ENCODE measurements around the gene C1orf141. TPM values are rescaled to one million over a fixed set of nuclear protein-coding genes. Genes with fewer than 3 reads are reported as not detected.

The C1orf141 gene
- total RNA-seq, 1 donor from 2014 or later, result not detected

- intact Hi-C loops (cut with DNase I), result no loop called here
- H3K9me3 ChIP-seq, result no peaks in the 10 kb centered on the region
- H3K4me1 ChIP-seq, result no peaks in the 10 kb centered on the region
- H3K27ac ChIP-seq, result no peak overlapping the region
- TF ChIP-seq, protein P1, sequence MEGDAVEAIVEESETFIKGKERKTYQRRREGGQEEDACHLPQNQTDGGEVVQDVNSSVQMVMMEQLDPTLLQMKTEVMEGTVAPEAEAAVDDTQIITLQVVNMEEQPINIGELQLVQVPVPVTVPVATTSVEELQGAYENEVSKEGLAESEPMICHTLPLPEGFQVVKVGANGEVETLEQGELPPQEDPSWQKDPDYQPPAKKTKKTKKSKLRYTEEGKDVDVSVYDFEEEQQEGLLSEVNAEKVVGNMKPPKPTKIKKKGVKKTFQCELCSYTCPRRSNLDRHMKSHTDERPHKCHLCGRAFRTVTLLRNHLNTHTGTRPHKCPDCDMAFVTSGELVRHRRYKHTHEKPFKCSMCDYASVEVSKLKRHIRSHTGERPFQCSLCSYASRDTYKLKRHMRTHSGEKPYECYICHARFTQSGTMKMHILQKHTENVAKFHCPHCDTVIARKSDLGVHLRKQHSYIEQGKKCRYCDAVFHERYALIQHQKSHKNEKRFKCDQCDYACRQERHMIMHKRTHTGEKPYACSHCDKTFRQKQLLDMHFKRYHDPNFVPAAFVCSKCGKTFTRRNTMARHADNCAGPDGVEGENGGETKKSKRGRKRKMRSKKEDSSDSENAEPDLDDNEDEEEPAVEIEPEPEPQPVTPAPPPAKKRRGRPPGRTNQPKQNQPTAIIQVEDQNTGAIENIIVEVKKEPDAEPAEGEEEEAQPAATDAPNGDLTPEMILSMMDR (IDR thresholded peaks at IDR 0.05), result no peak
- ATAC-seq (no peak), DNase-seq (no peak)
- no peaks in the 10 kb centered on the region for H3K36me3 ChIP-seq
- H3K4me3 ChIP-seq, result no peak overlapping the region
- no peaks in the 10 kb centered on the region for H3K27me3 ChIP-seq
Measured at GRCh38 chr1:67165468-67166041, 30.8 kb upstream of the C1orf141 start.

GRCh38 chr1:67162954-67163353 lies 28.2 kb upstream of the C1orf141 start:
- no peak for DNase-seq
- no peak overlapping the region for H3K4me3 ChIP-seq
- ATAC-seq, result no peak
- no peaks in the 10 kb centered on the region for H3K9me3 ChIP-seq
- no peak overlapping the region for H3K27ac ChIP-seq
- H3K36me3 ChIP-seq, result no peaks in the 10 kb centered on the region
- TF ChIP-seq, protein P1 (IDR thresholded peaks at IDR 0.05), result no peak
- intact Hi-C loops (cut with DNase I), result no loop called here
- no peaks in the 10 kb centered on the region for H3K4me1 ChIP-seq
- H3K27me3 ChIP-seq, result no peaks in the 10 kb centered on the region

GRCh38 chr1:67159233-67159632 lies 24.5 kb upstream of the C1orf141 start:
- TF ChIP-seq, protein P1 (IDR thresholded peaks at IDR 0.05), result no peak
- no peaks in the 10 kb centered on the region for H3K27me3 ChIP-seq
- ATAC-seq, result no peak
- H3K36me3 ChIP-seq, result no peaks in the 10 kb centered on the region
- H3K9me3 ChIP-seq, result no peaks in the 10 kb centered on the region
- no peak for DNase-seq
- intact Hi-C loops (cut with DNase I), result no loop called here
- H3K27ac ChIP-seq, result no peak overlapping the region
- no peaks in the 10 kb centered on the region for H3K4me1 ChIP-seq
- H3K4me3 ChIP-seq, result no peak overlapping the region

DNA sequence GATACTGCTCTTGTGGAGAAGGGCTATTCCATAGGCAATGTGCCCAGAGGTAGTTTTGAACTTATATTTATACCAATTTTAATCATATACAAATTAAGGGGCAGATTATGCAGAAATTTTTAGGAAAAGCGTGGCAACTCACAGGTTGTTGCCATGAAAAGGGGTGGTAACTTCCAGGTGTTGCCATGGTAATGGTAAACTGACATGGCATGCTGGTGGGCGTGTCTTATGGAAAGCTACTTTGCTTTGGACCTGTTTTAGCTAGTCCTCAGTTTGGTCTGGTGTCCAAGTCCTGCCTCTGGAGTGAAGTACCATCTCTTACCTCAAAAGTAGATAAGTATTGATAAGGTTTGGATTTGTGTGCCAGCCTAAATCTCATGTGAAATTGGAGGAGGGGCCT lies 23.6 kb upstream of the C1orf141 start:
- ATAC-seq (no peak), DNase-seq (no peak)
- H3K27ac ChIP-seq, result no peak overlapping the region
- no peak overlapping the region for H3K4me3 ChIP-seq
- no peaks in the 10 kb centered on the region for H3K36me3 ChIP-seq
- H3K4me1 ChIP-seq, result no peaks in the 10 kb centered on the region
- intact Hi-C loops (cut with DNase I), result no loop called here
- no peaks in the 10 kb centered on the region for H3K27me3 ChIP-seq
- TF ChIP-seq, protein P1 (IDR thresholded peaks at IDR 0.05), result no peak
- no peaks in the 10 kb centered on the region for H3K9me3 ChIP-seq

GRCh38 chr1:67150931-67151330 lies 16.2 kb upstream of the C1orf141 start:
- peaks cover 9% of the 10 kb centered on the region for H3K4me1 ChIP-seq
- TF ChIP-seq, protein P1 (IDR thresholded peaks at IDR 0.05), result no peak
- H3K27ac ChIP-seq, result no peak overlapping the region
- no peaks in the 10 kb centered on the region for H3K36me3 ChIP-seq
- H3K4me3 ChIP-seq, result no peak overlapping the region
- H3K27me3 ChIP-seq, result no peaks in the 10 kb centered on the region
- no peaks in the 10 kb centered on the region for H3K9me3 ChIP-seq
- DNase-seq (no peak), ATAC-seq (no peak)
- intact Hi-C loops (cut with DNase I), result no loop called here
